GM13977 (cell line): Measurements from ENCODE around the gene MRPS27.
"Not testable (repeated sequence)": the region's sequence is repeated elsewhere in the genome, so short reads cannot be mapped to it uniquely, and the experiment has no call there.

Experiments
- DNase-seq: peaks from one replicate; pipeline ENCODE4 v3.0.0; 2012; ENCODE audit warnings: low spot score
- in situ Hi-C: fragments of 300-500 bp; cut with MboI; formaldehyde crosslinking; loops from one replicate; pipeline ENCODE4 v1.12.0; 2022; ENCODE audit warnings: low sequenced_read_pairs, low pct_unique_long_range_greater_than_20kb, mixed read lengths, inconsistent platforms; ENCODE audit not compliant: unreplicated experiment
- TF ChIP-seq, protein P1 (sequence below): IDR thresholded peaks from 2 replicates; pipeline ENCODE4 v1.5.1; 2012; ENCODE audit warnings: mild to moderate bottlenecking, control low read depth; ENCODE audit not compliant: insufficient read depth; ENCODE audit errors: extremely low read depth, missing control alignments

Gene MRPS27

DNA sequence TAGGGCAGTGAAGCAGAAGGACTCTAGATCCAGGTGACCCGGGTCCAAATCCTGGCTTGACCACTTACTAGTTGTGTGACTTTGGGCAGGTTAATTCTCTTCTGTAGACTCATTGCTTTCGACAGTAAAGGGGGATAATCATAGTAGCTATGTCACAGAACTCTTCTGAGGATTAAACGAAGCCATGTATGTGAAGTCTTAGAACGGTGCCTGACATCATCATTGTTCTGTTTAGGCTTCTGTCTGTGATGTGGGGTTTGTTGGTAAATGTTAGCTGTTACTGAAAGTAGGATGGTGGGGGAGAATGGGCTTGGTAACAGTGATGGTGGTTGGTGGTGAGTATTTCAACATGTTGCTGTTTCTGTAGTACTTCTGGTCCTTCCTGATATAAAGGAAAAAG lies 139.1 kb downstream of the MRPS27 start:
- TF ChIP-seq, protein P1, sequence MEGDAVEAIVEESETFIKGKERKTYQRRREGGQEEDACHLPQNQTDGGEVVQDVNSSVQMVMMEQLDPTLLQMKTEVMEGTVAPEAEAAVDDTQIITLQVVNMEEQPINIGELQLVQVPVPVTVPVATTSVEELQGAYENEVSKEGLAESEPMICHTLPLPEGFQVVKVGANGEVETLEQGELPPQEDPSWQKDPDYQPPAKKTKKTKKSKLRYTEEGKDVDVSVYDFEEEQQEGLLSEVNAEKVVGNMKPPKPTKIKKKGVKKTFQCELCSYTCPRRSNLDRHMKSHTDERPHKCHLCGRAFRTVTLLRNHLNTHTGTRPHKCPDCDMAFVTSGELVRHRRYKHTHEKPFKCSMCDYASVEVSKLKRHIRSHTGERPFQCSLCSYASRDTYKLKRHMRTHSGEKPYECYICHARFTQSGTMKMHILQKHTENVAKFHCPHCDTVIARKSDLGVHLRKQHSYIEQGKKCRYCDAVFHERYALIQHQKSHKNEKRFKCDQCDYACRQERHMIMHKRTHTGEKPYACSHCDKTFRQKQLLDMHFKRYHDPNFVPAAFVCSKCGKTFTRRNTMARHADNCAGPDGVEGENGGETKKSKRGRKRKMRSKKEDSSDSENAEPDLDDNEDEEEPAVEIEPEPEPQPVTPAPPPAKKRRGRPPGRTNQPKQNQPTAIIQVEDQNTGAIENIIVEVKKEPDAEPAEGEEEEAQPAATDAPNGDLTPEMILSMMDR: no peak
- DNase-seq: no peak
- in situ Hi-C loops: no loop called here

DNA sequence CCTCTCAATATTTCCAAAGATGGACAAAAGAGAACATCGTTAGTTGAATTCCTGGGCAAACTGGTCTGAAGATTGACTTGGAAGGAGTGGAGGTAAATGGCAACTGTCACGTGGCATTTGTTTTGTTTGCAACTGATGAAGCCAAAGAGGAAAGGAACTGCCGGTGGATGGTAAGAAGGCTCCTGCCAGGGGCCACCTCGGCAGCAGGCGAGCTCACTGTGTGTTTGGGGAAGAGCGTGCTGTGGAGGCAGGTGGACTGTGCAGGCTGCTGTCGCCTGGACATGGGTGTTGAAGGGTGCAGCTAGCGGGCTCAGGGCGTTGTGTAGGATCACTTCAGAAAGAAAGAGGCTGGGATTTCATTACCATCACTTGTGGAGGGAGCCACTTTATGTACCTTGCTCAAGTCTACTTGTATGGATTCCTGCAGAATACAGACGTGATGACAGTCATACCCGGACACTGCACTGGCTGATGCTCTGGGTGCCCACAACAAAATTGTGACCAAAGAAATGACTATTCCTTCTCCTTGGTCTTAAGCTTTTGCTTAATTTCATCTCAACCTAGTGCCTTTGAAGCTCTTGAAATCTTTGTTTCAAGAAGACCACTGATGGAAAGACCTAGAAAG lies 140.1 kb downstream of the MRPS27 start:
- no peak for DNase-seq
- TF ChIP-seq, protein P1: no peak
- in situ Hi-C loops: no loop called here

DNA sequence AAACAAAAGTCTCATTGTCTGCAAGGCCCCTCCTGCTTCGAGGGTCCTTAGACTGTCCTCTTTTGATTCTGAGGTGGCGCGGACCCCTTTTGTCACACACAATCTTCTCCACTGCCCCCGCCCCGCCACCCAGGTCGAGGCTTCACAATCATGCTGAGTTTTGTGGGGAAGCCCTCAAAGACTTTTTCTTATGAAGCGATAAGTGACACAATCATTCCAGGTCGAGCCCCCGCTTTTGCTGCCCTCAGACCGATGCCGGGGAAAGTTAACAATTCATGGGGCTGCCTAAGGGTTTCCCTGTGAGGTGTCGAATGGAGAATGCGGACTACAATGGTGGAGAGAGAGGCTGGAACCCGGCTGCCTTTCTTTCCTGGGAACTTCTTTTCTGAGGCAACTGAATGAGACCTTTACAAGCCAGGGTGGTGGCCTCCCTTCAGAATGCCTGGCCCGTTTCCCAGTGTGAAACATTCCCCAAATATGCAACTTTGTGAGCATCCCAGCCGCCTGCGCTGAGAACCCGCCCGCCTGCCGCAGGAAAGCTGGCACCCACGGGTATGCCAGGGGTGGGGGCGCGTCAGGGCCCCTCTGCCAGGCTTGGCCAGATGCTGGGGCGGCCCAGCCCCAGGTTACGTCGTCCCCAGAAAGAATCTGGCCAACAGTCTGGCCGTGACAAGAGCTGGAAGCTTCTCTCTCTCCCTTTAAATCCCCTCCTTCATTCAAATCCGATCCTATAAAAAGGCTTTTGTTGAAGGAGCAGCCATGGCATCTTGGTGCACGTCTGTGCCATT lies 140.8 kb downstream of the MRPS27 start:
- in situ Hi-C loops: no loop called here
- TF ChIP-seq, protein P1: no peak
- no peak for DNase-seq

DNA sequence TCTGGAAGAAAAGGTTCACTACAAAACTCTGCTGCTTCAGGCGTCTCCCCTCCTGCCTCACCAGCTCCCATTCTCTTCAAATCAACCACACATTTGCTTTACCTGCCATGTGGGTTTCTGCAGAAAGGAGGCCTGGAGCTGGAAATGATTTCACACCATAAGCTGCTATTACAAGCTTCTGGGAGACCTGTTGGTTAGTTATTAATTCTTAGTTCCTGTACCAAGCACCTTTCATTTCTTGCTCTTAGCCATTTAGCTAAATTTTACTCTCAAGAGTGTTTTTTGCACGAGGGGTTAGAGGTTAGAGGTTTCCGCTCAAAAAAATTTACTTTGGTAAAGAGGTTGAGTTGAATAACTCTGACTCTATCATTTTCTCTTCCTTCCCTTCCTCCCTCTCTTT lies 142.5 kb downstream of the MRPS27 start:
- DNase-seq: no peak
- in situ Hi-C loops: no loop called here
- TF ChIP-seq, protein P1: no peak

DNA sequence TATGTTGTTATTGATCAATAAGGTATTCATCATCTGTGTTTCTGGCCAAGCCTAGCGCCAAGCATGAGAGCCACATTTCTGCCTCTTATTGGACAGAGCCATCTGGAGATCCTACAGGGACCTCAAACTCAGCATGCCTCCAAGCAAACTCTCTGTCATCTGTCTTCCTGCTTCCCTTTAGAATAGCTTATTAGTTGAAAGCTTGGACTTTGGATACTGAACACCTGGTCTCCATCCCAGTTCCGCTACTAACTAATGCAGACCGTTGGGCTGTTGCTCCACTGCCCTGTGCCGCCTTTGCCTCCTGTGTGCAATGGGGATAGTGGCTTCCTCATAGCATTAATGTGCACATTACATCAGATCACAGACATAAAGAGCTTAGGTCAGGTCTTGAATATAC lies 147.3 kb downstream of the MRPS27 start:
- TF ChIP-seq, protein P1: no peak
- in situ Hi-C loops: no loop called here
- DNase-seq: no peak

DNA sequence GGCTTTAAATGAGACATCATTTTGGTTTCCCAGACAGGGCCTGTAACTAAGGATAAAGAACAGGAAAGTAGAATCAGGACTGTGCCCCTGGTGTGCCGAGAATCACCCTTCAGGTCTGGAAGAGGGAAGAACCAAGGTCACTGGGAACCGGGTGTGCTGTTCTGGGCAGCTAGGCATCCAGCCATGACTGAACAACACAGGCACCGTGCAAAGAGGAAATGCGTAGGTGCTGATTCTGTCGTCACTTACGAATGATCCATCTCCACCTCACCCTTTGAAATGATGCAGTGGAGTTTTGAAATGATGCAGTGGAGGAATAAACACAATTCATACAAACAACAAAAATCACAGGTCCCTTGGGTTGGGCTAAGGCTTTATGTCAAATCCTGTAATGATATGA lies 148.4 kb downstream of the MRPS27 start:
- in situ Hi-C loops: no loop called here
- no peak for DNase-seq
- TF ChIP-seq, protein P1: no peak

DNA sequence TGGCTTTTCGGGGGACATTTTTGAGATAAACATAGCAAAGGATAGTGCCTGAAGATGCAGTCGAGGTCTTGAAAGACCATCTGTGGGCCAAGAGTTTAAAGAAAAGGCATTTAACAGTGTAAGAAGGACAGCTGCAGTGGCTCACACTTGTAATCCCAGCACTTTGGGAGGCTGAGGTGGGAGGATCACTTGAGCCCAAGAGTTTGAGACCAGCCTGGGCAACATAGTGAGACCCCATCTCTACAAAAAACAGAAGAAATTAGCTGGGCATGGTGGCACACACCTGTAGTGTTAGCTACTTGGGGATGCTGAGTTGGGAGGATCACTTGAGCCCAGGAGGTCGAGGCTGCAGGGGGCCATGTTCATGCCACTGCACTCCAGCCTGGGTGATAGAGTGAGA lies 148.9 kb downstream of the MRPS27 start:
- in situ Hi-C loops, DNase-seq: not testable (repeated sequence)
